22Rv1 (cell line): ENCODE data around the gene EYA2.

Experiments
- H3K27ac ChIP-seq: fragments of 450-650 bp; 2 replicates; pipeline ENCODE4 v1.5.1; 2017
- CTCF ChIP-seq: fragments of 450-650 bp; IDR thresholded peaks from 2 replicates; pipeline ENCODE4 v1.5.1; 2017; ENCODE audit warnings: mild to moderate bottlenecking
- ZFX ChIP-seq: fragments of 450-650 bp; IDR thresholded peaks from 2 replicates; pipeline ENCODE4 v1.6.1; 2017; ENCODE audit warnings: antibody characterized with exemption, borderline replicate concordance

The EYA2 gene

GRCh38 chr20:47075263-47075662 is 180.6 kb downstream of the EYA2 start:
- no peak overlapping the region for H3K27ac ChIP-seq
- TF ChIP-seq CTCF, result no peak
- TF ChIP-seq ZFX, result no peak

- TF ChIP-seq ZFX (no peak), CTCF (no peak)
- H3K27ac ChIP-seq, result no peak overlapping the region
Measured at GRCh38 chr20:47079047-47079446, 184.4 kb downstream of the EYA2 start.

DNA sequence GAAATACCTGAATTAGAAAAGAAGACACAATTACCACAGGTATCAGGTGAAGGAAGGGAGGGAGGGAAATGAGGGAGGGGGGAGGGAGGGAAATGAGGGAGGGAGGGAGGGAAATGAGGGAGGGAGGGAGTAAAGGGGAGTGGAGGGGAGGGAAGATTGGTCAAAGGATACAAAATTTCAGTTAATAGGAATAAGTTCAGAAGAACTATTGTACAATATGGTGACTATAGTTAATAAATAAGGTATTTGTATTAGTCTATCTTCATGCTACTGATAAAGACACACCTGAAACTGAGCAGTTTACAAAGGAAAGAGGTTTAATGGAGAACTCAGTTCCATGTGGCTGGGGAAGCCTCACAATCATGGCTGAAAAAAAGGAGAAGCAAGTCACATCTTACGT is 185.7 kb downstream of the EYA2 start:
- H3K27ac ChIP-seq, result no peak overlapping the region
- TF ChIP-seq ZFX (no peak), CTCF (no peak)

DNA sequence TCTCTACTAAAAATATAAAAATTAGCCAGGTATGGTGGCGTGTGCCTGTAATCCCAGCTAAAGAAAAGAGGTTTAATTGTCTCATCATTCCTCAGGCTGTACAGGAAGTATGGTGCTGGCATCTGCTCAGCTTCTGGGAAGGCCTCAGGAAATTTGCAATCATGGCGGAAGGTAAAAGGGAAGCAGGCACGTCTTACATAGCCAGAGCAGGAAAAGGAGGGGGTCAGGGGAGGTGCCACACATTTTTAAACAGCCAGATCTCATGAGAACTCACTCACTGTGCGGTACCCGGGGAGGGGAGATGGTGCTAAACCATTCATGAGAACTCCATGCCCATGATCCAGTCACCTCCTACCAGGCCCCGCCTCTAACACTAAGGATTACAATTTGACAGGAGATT is 191.7 kb downstream of the EYA2 start:
- TF ChIP-seq ZFX, result no peak
- no peak overlapping the region for H3K27ac ChIP-seq

DNA sequence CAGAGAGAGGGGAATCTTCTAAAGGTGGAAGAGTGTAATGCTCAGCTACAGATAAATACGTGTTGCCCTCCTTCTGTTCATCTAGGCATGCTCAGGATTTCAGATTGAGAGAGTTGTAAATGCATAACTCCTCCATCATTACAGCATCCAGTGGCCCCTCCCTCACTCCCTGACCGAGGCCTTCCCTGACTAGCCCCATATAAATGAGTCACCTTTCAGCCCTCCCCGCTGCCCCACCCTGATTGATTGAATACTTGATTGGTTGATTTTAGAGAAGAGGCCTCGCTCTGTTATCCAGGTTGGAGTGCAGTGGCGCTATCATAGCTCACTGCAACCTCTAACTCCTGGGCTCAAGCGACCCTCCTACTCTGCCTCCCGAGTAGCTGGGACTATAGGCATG is 193.7 kb downstream of the EYA2 start:
- no peak overlapping the region for H3K27ac ChIP-seq
- no peak for TF ChIP-seq ZFX
- TF ChIP-seq CTCF, result no peak

- H3K27ac ChIP-seq, result no peak overlapping the region
- TF ChIP-seq ZFX, result no peak
- TF ChIP-seq CTCF, result no peak
Measured at GRCh38 chr20:47089151-47089550, 194.5 kb downstream of the EYA2 start.

DNA sequence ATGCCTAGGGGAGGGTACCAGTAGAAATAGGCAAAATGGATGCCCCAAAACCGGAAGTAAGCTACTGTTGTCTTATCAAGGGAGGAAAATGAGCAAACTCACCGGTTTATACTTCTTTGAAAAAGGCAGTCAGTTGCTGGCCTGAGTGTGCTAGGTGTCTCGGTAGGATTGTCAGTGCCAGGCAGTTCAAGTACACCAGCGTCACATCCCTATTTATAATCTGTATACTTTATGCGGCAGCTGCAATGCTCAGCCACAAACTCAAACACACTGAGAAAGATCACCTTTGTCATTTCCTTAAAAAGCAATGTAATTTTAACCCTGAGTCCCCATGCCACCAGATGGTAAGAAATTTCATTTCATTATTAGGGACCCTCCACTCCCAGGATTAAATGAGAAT is 196.2 kb downstream of the EYA2 start:
- no peak for TF ChIP-seq CTCF
- TF ChIP-seq ZFX, result no peak
- H3K27ac ChIP-seq, result no peak overlapping the region

- TF ChIP-seq CTCF (no peak), ZFX (no peak)
Measured at GRCh38 chr20:47093320-47093966, 198.8 kb downstream of the EYA2 start.

More at GRCh38 chr20:47093320-47093966, 198.8 kb downstream of the EYA2 start:
- no peak overlapping the region for H3K27ac ChIP-seq
